GM19452 (cell line): ENCODE measurements around the gene PDE8B.

ENCODE experiments used
- ATAC-seq: cut with Tn5 transposase; IDR thresholded peaks from one replicate; pipeline ENCODE4 v1.9.1; 2021; ENCODE audit not compliant: unreplicated experiment

The PDE8B gene

GRCh38 chr5:77282337-77283027 lies 72.0 kb downstream of the PDE8B start:
- no peak for ATAC-seq

GRCh38 chr5:77285251-77285841 lies 74.9 kb downstream of the PDE8B start:
- ATAC-seq, result no peak

GRCh38 chr5:77292026-77292757 lies 81.7 kb downstream of the PDE8B start:
- ATAC-seq, result no peak

- no peak for ATAC-seq
Observed at GRCh38 chr5:77294185-77294584, 83.7 kb downstream of the PDE8B start.

GRCh38 chr5:77295863-77296378 lies 85.4 kb downstream of the PDE8B start:
- no peak for ATAC-seq

- no peak for ATAC-seq
Observed at GRCh38 chr5:77298146-77298545, 87.7 kb downstream of the PDE8B start.

- ATAC-seq, result no peak
Observed at GRCh38 chr5:77300451-77300850, 90.0 kb downstream of the PDE8B start.

GRCh38 chr5:77301447-77301883 lies 91.0 kb downstream of the PDE8B start:
- ATAC-seq, result no peak

- no peak for ATAC-seq
Observed at GRCh38 chr5:77302247-77302646, 91.8 kb downstream of the PDE8B start.

GRCh38 chr5:77302653-77303052 lies 92.2 kb downstream of the PDE8B start:
- no peak for ATAC-seq

- ATAC-seq, result no peak
Observed at GRCh38 chr5:77304388-77304787, 93.9 kb downstream of the PDE8B start.

GRCh38 chr5:77305222-77305846 lies 94.9 kb downstream of the PDE8B start:
- ATAC-seq, result no peak

GRCh38 chr5:77305956-77306355 lies 95.5 kb downstream of the PDE8B start:
- ATAC-seq, result no peak

GRCh38 chr5:77306531-77306930 lies 96.1 kb downstream of the PDE8B start:
- ATAC-seq, result no peak

- no peak for ATAC-seq
Observed at GRCh38 chr5:77308154-77308960, 97.9 kb downstream of the PDE8B start.

GRCh38 chr5:77309140-77309539 lies 98.7 kb downstream of the PDE8B start:
- no peak for ATAC-seq

GRCh38 chr5:77310494-77311213 lies 100.2 kb downstream of the PDE8B start:
- no peak for ATAC-seq

GRCh38 chr5:77311214-77311571 lies 100.7 kb downstream of the PDE8B start:
- ATAC-seq, result no peak

GRCh38 chr5:77312413-77312812 lies 101.9 kb downstream of the PDE8B start:
- ATAC-seq, result no peak
